OCI-LY3 (cell line): ENCODE data around the gene DEFB131B.
"Not testable (repeated sequence)": the region's sequence is repeated elsewhere in the genome, so short reads cannot be mapped to it uniquely, and the experiment has no call there.

ENCODE experiments used
- EZH2phosphoT487 ChIP-seq: fragments of 200-600 bp; shearing (Covaris generic); IDR thresholded peaks from 2 replicates; pipeline ENCODE4 v1.6.1; 2018; ENCODE audit warnings: antibody characterized with exemption, mixed run types, low read depth
- TF ChIP-seq, protein P1 (sequence below): fragments of 200-600, 300-600 bp; sonication (generic); IDR thresholded peaks from 2 replicates; pipeline ENCODE4 v1.5.1; 2014; ENCODE audit warnings: antibody characterized with exemption, low read length, low read depth

DNA sequence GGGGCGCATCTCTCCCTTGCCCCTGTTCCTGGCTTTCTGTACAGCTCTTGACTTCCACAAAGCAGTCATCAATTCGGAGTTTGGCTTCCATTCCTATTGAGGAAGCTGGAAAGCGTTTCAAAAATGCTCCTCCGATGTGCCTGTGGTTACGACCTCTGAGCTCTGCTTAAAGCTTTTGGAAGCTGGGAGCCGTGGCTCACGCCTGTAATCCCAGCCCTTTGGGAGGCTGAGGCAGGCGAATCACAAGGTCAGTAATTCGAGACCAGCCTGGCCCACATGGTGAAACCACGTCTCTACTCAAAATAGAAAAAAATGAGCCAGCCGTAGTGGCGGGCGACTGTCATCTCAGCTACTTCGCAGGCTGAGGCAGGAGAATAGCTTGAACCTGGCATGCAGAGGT is 22.9 kb downstream of the DEFB131B start:
- TF ChIP-seq, protein P1, sequence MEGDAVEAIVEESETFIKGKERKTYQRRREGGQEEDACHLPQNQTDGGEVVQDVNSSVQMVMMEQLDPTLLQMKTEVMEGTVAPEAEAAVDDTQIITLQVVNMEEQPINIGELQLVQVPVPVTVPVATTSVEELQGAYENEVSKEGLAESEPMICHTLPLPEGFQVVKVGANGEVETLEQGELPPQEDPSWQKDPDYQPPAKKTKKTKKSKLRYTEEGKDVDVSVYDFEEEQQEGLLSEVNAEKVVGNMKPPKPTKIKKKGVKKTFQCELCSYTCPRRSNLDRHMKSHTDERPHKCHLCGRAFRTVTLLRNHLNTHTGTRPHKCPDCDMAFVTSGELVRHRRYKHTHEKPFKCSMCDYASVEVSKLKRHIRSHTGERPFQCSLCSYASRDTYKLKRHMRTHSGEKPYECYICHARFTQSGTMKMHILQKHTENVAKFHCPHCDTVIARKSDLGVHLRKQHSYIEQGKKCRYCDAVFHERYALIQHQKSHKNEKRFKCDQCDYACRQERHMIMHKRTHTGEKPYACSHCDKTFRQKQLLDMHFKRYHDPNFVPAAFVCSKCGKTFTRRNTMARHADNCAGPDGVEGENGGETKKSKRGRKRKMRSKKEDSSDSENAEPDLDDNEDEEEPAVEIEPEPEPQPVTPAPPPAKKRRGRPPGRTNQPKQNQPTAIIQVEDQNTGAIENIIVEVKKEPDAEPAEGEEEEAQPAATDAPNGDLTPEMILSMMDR, result not testable (repeated sequence)
- not testable (repeated sequence) for TF ChIP-seq EZH2phosphoT487
